Upper lobe of left lung (tissue), 6 donors: ENCODE data around the gene PNKP. TPM values are rescaled to one million over a fixed set of nuclear protein-coding genes. Genes with fewer than 3 reads are reported as not detected.

ENCODE experiments used
- ATAC-seq, 2 donors: fragments of 200-7000 bp; cut with Tn5 transposase; one replicate each; pipeline ENCODE4 v1.9.1; 2022; ENCODE audit warnings: mild to moderate bottlenecking in 2 of 2, moderate library complexity in 2 of 2; ENCODE audit not compliant: low FRiP score in 2 of 2
- DNase-seq, 2 donors: peaks; one replicate each; pipeline ENCODE4 v3.0.0-alpha.2; 2019 to 2020
- H3K27ac ChIP-seq, 4 donors: fragments of 200-600 bp; sonication (generic); one replicate each; pipeline ENCODE4 v1.5.1; 2016 to 2019
- H3K27me3 ChIP-seq, 4 donors: fragments of 200-600 bp; sonication (generic); one replicate each; pipeline ENCODE4 v1.5.1; 2017 to 2019
- H3K36me3 ChIP-seq, 4 donors: fragments of 200-600 bp; sonication (generic); one replicate each; pipeline ENCODE4 v1.5.1; 2016 to 2019
- H3K4me1 ChIP-seq, 4 donors: fragments of 200-600 bp; sonication (generic); one replicate each; pipeline ENCODE4 v1.5.1; 2018 to 2019
- H3K4me3 ChIP-seq, 4 donors: fragments of 200-600 bp; sonication (generic); one replicate each; pipeline ENCODE4 v1.5.1; 2017 to 2019; ENCODE audit warnings: mild to moderate bottlenecking in 2 of 4, moderate library complexity in 1 of 4
- H3K9me3 ChIP-seq, 4 donors: fragments of 200-600 bp; sonication (generic); one replicate each; pipeline ENCODE4 v1.5.1; 2018 to 2019
- CTCF ChIP-seq, 6 experiments: fragments of 450-650 bp in 4 of 6; fragments of 200-600 bp in 2 of 6; sonication (generic) in 2 of 6; IDR thresholded peaks; one replicate each; pipeline ENCODE4 v1.5.1; 2016 to 2019; ENCODE audit warnings: antibody characterized with exemption in 6 of 6
- EP300 ChIP-seq, 4 donors: sonication (generic); formaldehyde crosslinking; IDR thresholded peaks; one replicate each; pipeline ENCODE4 v1.5.1; 2017; ENCODE audit warnings: antibody characterized with exemption in 4 of 4, control low read depth in 2 of 4
- POLR2A ChIP-seq, 4 donors: fragments of 450-650 bp; IDR thresholded peaks; one replicate each; pipeline ENCODE4 v1.5.1; 2016 to 2017; ENCODE audit warnings: antibody characterized with exemption in 4 of 4, mild to moderate bottlenecking in 2 of 4
- POLR2AphosphoS5 ChIP-seq, 2 donors: sonication (generic); formaldehyde crosslinking; IDR thresholded peaks; one replicate each; pipeline ENCODE4 v1.5.1; 2017; ENCODE audit warnings: antibody characterized with exemption in 2 of 2
- WGBS, 2 donors: methylation state at CpG; one replicate each; pipeline ENCODE4 v1.1.5; 2017 to 2018; 5-methylcytosine and 5-hydroxymethylcytosine counted together
- total RNA-seq, 6 donors: library from RNA; depleted of rRNA in 4 of 6; stranded (reverse); fragments of >200 nt in 4 of 6; gene quantifications; one replicate each; pipeline versions ENCODE4 v1.1.0 to v1.2.1, GENCODE V29; 2016 to 2021
- donor health status: DM: no; HTN: no; CAD: no; lungs with moderate emphysema.
- donor health status: DM: no; HTN: yes; CAD: no; lungs with severe emphysema.

Gene PNKP
- total RNA-seq, 6 donors from 2014 or later: 47.6 to 321 (median 88.6) TPM

- Histone ChIP-seq H3K9me3 (no peaks in the 10 kb centered on the region), H3K36me3 (peaks cover 0 to 8% (median 2%) of the 10 kb centered on the region in 4 donors), H3K27me3 (no peaks in the 10 kb centered on the region), H3K4me3 (no peak overlapping the region), H3K4me1 (peaks cover 4 to 23% (median 15%) of the 10 kb centered on the region in 4 donors), H3K27ac (no peak overlapping the region)
- DNase-seq (no peak), ATAC-seq (no peak)
- WGBS, 2 donors: 58 to 61% methylated on average over 3 of the region's 3 CpGs
- no peak for TF ChIP-seq CTCF (IDR thresholded peaks at IDR 0.05)
- no peak for TF ChIP-seq EP300 (IDR thresholded peaks at IDR 0.05)
Measured at GRCh38 chr19:49845414-49845813, 22.0 kb downstream of the PNKP start.

- peaks cover 4 to 13% (median 7%) of the 10 kb centered on the region in 4 donors for H3K4me1 ChIP-seq
- no peak for TF ChIP-seq POLR2A (IDR thresholded peaks at IDR 0.05)
- TF ChIP-seq CTCF (IDR thresholded peaks at IDR 0.05): no peak
- no peak for TF ChIP-seq EP300 (IDR thresholded peaks at IDR 0.05)
- no peak for TF ChIP-seq POLR2AphosphoS5 (IDR thresholded peaks at IDR 0.05)
- WGBS, 2 donors: 67 to 79% methylated on average over 12 to 18 of the region's 18 CpGs
- H3K9me3 ChIP-seq: no peaks in the 10 kb centered on the region
- DNase-seq: no peak
- no peak overlapping the region for H3K4me3 ChIP-seq
- H3K27ac ChIP-seq: no peak overlapping the region
- ATAC-seq: no peak
- no peaks in the 10 kb centered on the region for H3K27me3 ChIP-seq
- H3K36me3 ChIP-seq: peaks cover 0 to 18% (median 9%) of the 10 kb centered on the region in 4 donors
Measured at GRCh38 chr19:49844138-49845095, 23.0 kb downstream of the PNKP start.

GRCh38 chr19:49843265-49843664 is 24.1 kb downstream of the PNKP start:
- no peak for DNase-seq
- no peak for ATAC-seq
- no peaks in the 10 kb centered on the region for H3K27me3 ChIP-seq
- H3K27ac ChIP-seq: no peak overlapping the region
- no peak overlapping the region for H3K4me3 ChIP-seq
- WGBS, 2 donors: 81 to 84% methylated on average over 3 of the region's 3 CpGs
- peaks cover 0 to 4% (median 2%) of the 10 kb centered on the region in 4 donors for H3K4me1 ChIP-seq
- no peaks in the 10 kb centered on the region for H3K9me3 ChIP-seq
- TF ChIP-seq POLR2AphosphoS5 (IDR thresholded peaks at IDR 0.05) (no peak), CTCF (IDR thresholded peaks at IDR 0.05) (no peak), POLR2A (IDR thresholded peaks at IDR 0.05) (no peak), EP300 (IDR thresholded peaks at IDR 0.05) (no peak)
- peaks cover 3 to 30% (median 18%) of the 10 kb centered on the region in 4 donors for H3K36me3 ChIP-seq

GRCh38 chr19:49840736-49841249 is 26.6 kb downstream of the PNKP start:
- H3K9me3 ChIP-seq: no peaks in the 10 kb centered on the region
- peaks cover 3 to 54% (median 41%) of the 10 kb centered on the region in 4 donors for H3K36me3 ChIP-seq
- H3K4me3 ChIP-seq: no peak overlapping the region
- H3K4me1 ChIP-seq: no peaks in the 10 kb centered on the region
- ATAC-seq: no peak
- DNase-seq: no peak
- no peak overlapping the region for H3K27ac ChIP-seq
- WGBS, 2 donors: 78 to 85% methylated on average over 17 of the region's 17 CpGs
- H3K27me3 ChIP-seq: no peaks in the 10 kb centered on the region
- TF ChIP-seq POLR2AphosphoS5 (IDR thresholded peaks at IDR 0.05): no peak
- no peak for TF ChIP-seq CTCF (IDR thresholded peaks at IDR 0.05)
- TF ChIP-seq EP300 (IDR thresholded peaks at IDR 0.05): no peak
